SK-N-MC (cell line): ENCODE measurements around the gene ZNF619.

Source experiments
- DNase-seq: peaks from one replicate; pipeline ENCODE4 v3.0.0-alpha.2; 2011; ENCODE audit warnings: low read depth, low spot score
- H3K27ac ChIP-seq: fragments of 200-600 bp; sonication (generic); 2 replicates; pipeline ENCODE4 v1.5.1; 2016; ENCODE audit warnings: mixed run types
- H3K36me3 ChIP-seq: fragments of 200-600 bp; sonication (generic); 2 replicates; pipeline ENCODE4 v1.6.1; 2017; ENCODE audit warnings: antibody characterized with exemption, low read length, mixed read lengths; ENCODE audit not compliant: insufficient read depth
- H3K4me3 ChIP-seq: fragments of 200-600 bp; sonication (generic); 2 replicates; pipeline ENCODE4 v1.5.1; 2016
- H3K9ac ChIP-seq: fragments of 200-600 bp; sonication (generic); 2 replicates; pipeline ENCODE4 v1.8.0; 2017; ENCODE audit warnings: mixed run types, mixed read lengths; ENCODE audit not compliant: insufficient read length
- H3K9me3 ChIP-seq: fragments of 200-600 bp; sonication (generic); 2 replicates; pipeline ENCODE4 v1.6.1; 2017; ENCODE audit warnings: low read depth, mild to moderate bottlenecking, antibody characterized with exemption, low read length, moderate library complexity, mixed read lengths
- EZH2 ChIP-seq: fragments of 200-600 bp; sonication (generic); IDR thresholded peaks from one replicate; pipeline ENCODE4 v1.6.1; 2017; ENCODE audit warnings: antibody characterized with exemption
- FOXP2 ChIP-seq: optimal IDR thresholded peaks from 2 replicates; pipeline ENCODE3; 2011; ENCODE audit warnings: mild to moderate bottlenecking, moderate library complexity; ENCODE audit not compliant: insufficient read depth; ENCODE audit errors: extremely low read length, control extremely low read depth
- POLR2AphosphoS5 ChIP-seq: IDR thresholded peaks from 2 replicates; pipeline ENCODE4 v1.6.1; 2012; ENCODE audit warnings: mild to moderate bottlenecking, low read depth, low read length, borderline replicate concordance

The ZNF619 gene

GRCh38 chr3:40476478-40477470 lies at the start of gene ZNF619:
ZNF619 (plus strand) TSS chr3:40477122; CDS start chr3:40477980, 858 bp downstream.
- no peak within 1 kb of the TSS for H3K4me3 ChIP-seq
- no peaks in the 10 kb centered on the region for H3K9me3 ChIP-seq
- TF ChIP-seq FOXP2: no peak
- no peak for TF ChIP-seq POLR2AphosphoS5
- TF ChIP-seq EZH2: no peak
- no peak within 1 kb of the TSS for H3K9ac ChIP-seq
- DNase-seq: no peak
- no peaks in the 10 kb centered on the region for H3K36me3 ChIP-seq
- no peak within 1 kb of the TSS for H3K27ac ChIP-seq

- Histone ChIP-seq H3K4me3 (no peak overlapping the region), H3K9ac (no peak overlapping the region), H3K36me3 (no peaks in the 10 kb centered on the region), H3K9me3 (no peaks in the 10 kb centered on the region), H3K27ac (no peak overlapping the region)
- TF ChIP-seq POLR2AphosphoS5 (no peak), FOXP2 (no peak), EZH2 (no peak)
- DNase-seq: no peak
Measured at GRCh38 chr3:40432793-40433192, 44.1 kb upstream of the ZNF619 start.

GRCh38 chr3:40437889-40438288 lies 39.0 kb upstream of the ZNF619 start:
- Histone ChIP-seq H3K9ac (no peak overlapping the region), H3K27ac (no peak overlapping the region), H3K9me3 (no peaks in the 10 kb centered on the region), H3K4me3 (no peak overlapping the region), H3K36me3 (no peaks in the 10 kb centered on the region)
- TF ChIP-seq FOXP2 (no peak), POLR2AphosphoS5 (no peak), EZH2 (no peak)
- no peak for DNase-seq

GRCh38 chr3:40445062-40445461 lies 31.9 kb upstream of the ZNF619 start:
- no peak for DNase-seq
- TF ChIP-seq FOXP2: no peak
- TF ChIP-seq EZH2: no peak
- TF ChIP-seq POLR2AphosphoS5: no peak
- Histone ChIP-seq H3K9ac (no peak overlapping the region), H3K36me3 (no peaks in the 10 kb centered on the region), H3K27ac (no peak overlapping the region), H3K9me3 (no peaks in the 10 kb centered on the region), H3K4me3 (no peak overlapping the region)

- Histone ChIP-seq H3K27ac (no peak overlapping the region), H3K9ac (no peak overlapping the region), H3K9me3 (no peaks in the 10 kb centered on the region), H3K4me3 (no peak overlapping the region), H3K36me3 (no peaks in the 10 kb centered on the region)
- TF ChIP-seq EZH2 (no peak), POLR2AphosphoS5 (no peak), FOXP2 (no peak)
- DNase-seq: no peak
Measured at GRCh38 chr3:40445880-40446279, 31.0 kb upstream of the ZNF619 start.

DNA sequence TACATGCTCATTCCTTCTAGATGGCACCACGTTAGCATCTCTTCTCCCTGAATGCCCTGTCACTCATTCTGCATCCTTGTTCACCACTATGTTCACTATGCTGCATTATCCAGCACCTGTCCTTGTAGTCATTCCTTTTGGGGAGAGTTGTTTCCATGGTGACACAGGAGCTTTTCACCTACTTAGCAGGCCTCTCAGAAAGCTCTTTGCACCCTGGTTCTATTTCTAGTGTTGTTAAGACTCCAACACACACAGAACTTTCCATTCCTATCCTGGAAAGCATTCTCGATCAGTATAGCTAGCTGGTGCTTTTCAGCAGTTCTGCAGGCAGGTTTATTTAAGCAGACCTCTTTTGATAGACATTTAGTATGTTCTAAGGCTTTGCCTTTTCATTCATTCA lies 26.5 kb upstream of the ZNF619 start:
- no peaks in the 10 kb centered on the region for H3K36me3 ChIP-seq
- H3K9ac ChIP-seq: no peak overlapping the region
- no peak for DNase-seq
- H3K27ac ChIP-seq: no peak overlapping the region
- no peak overlapping the region for H3K4me3 ChIP-seq
- no peak for TF ChIP-seq FOXP2
- TF ChIP-seq POLR2AphosphoS5: no peak
- TF ChIP-seq EZH2: no peak
- no peaks in the 10 kb centered on the region for H3K9me3 ChIP-seq

GRCh38 chr3:40451551-40451950 lies 25.4 kb upstream of the ZNF619 start:
- no peaks in the 10 kb centered on the region for H3K9me3 ChIP-seq
- no peak for TF ChIP-seq POLR2AphosphoS5
- no peak for TF ChIP-seq FOXP2
- TF ChIP-seq EZH2: no peak
- H3K27ac ChIP-seq: no peak overlapping the region
- H3K9ac ChIP-seq: no peak overlapping the region
- no peak for DNase-seq
- H3K36me3 ChIP-seq: no peaks in the 10 kb centered on the region
- no peak overlapping the region for H3K4me3 ChIP-seq

DNA sequence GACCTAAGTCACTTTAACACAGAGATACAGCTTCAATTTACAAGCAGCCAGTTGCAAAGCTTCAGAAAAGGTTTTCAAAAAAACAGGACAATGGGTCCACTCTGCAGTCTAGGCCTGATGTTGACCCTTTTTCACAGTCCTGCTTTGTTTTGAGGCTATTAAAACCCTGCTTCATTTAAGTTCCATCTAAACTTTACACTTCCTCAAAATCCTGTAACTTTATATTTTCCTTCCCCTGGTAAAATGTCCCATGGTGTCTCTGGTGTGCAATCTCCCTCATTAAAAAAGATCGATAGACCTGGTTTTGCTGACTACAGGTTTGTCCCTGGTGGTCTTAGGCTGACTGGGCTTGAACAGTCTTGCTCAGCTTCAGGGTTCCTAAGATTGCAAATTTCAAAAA lies 24.9 kb upstream of the ZNF619 start:
- H3K36me3 ChIP-seq: no peaks in the 10 kb centered on the region
- H3K9me3 ChIP-seq: no peaks in the 10 kb centered on the region
- TF ChIP-seq POLR2AphosphoS5: no peak
- TF ChIP-seq FOXP2: no peak
- TF ChIP-seq EZH2: no peak
- peak overlapping the region; percentile 75 for H3K9ac ChIP-seq
- H3K27ac ChIP-seq: no peak overlapping the region
- DNase-seq: no peak
- peak overlapping the region; percentile 83 for H3K4me3 ChIP-seq
